ENCODE data around the gene HSDL1. TPM values are rescaled to one million over a fixed set of nuclear protein-coding genes. Genes with fewer than 3 reads are reported as not detected.

Gene HSDL1
- total RNA-seq, 1 donor from 2014 or later = 18.3 TPM

GRCh38 chr16:84176192-84177053 is 31.4 kb upstream of the HSDL1 start:
- no peak for DNase-seq (ENCODE audit: low spot score)

GRCh38 chr16:84175350-84176081 is 30.5 kb upstream of the HSDL1 start:
- no peak for DNase-seq (ENCODE audit: low spot score)

- DNase-seq (ENCODE audit: low spot score) = no peak
Observed at GRCh38 chr16:84174396-84174795, 29.4 kb upstream of the HSDL1 start.

DNA sequence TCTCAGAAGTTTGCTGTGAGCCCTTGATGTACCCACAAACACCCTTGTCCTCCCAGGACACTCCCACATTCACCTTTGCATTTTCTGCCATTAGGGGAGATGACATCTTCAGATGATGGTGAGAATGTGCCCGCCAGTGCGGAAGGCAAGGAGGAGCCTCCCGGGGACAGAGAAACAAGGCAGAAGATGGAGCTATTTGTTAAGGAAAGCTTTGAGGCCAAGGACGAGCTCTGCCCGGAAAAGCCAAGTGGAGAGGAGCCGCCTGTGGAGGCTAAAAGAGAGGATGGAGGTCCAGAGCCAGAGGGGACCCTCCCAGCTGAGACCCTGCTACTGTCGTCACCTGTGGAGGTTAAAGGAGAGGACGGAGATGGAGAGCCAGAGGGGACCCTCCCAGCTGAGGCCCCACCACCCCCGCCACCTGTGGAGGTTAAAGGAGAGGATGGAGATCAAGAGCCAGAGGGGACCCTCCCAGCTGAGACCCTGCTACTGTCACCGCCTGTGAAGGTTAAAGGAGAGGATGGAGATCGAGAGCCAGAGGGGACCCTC is 24.9 kb upstream of the HSDL1 start:
- DNase-seq (ENCODE audit: low spot score) = no peak

- DNase-seq (ENCODE audit: low spot score) = no peak
Observed at GRCh38 chr16:84166796-84167695, 22.1 kb upstream of the HSDL1 start.

GRCh38 chr16:84165746-84166145 is 20.8 kb upstream of the HSDL1 start:
- no peak for DNase-seq (ENCODE audit: low spot score)

DNA sequence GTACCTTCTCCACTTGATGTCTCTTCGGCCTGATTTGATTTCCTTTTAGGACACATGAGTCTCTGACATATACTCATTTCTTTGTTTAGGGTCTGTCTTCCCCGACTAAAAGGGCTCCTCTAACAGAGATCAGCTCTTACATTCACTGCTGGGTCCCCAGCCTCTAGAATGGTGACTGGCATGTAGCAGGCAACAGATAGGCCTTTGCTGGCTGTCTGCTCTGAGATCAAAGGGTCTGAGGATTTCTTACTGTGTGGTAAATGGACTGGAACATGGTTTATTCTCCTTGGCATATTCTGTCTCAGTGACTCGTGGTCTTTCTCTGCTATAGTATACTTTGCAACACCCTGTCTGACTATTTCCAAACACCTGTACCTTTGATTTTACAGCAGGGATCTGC is 16.8 kb upstream of the HSDL1 start:
- no peak for DNase-seq (ENCODE audit: low spot score)

- DNase-seq (ENCODE audit: low spot score) = no peak
Observed at GRCh38 chr16:84161037-84161436, 16.1 kb upstream of the HSDL1 start.

DNA sequence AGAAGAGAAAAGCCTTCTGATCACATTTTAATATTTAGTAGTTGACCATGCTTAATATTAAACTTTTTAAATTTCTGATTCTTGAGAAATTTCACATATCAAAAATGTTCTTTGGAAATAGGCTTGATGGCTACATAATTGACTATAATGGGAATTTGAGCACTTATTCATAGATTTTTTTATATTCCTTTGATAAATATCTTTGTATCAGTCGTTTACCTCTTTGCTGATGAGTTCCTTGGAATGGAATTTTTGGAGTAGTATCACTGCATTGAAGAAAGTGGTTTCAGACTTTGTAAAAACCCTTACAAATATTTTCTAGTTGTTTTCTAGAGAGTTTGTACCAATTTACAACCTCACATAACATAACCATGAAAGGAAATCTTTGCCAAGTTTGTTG is 14.8 kb upstream of the HSDL1 start:
- DNase-seq (ENCODE audit: low spot score) = no peak

DNA sequence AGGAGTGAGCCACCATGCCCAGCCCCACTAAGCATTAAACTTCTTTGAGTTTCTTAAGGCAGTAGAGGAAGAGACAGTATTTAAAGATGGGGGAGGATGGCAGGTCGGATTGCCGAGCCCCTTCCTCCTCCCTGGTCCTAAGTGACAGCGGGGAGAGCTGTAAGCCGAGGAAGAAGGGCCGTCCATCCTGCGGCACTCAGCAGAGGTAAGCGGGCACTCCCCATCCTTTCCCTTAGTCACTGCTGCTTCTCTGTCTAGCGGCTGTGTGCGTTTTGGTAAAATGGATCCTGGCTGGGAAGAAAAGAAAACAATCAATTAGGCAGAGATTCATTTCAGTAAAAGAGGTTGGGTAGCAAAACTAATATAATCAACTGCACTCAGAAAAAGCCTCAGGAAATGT is 14.0 kb upstream of the HSDL1 start:
- no peak for DNase-seq (ENCODE audit: low spot score)

GRCh38 chr16:84156342-84156784 is 11.4 kb upstream of the HSDL1 start:
- no peak for DNase-seq (ENCODE audit: low spot score)

DNA sequence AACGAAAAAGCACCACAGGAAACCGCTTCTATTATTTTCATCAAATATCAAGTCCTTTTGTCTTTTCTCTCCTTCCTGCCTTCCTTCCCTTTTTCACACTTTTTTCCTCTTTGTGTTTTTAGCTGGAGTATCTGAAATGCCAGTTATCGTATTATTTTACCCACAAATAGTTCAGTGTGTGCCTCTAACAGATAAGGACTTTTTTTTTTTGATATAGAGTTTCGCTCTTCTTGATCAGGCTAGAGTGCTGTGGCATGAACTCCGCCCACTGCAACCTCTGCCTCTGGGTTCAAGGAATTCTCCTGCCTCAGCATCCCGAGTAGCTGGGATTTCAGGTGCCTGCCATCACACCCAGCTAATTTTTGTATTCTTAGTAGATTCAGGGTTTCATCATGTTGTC is 10.8 kb upstream of the HSDL1 start:
- no peak for DNase-seq (ENCODE audit: low spot score)

DNA sequence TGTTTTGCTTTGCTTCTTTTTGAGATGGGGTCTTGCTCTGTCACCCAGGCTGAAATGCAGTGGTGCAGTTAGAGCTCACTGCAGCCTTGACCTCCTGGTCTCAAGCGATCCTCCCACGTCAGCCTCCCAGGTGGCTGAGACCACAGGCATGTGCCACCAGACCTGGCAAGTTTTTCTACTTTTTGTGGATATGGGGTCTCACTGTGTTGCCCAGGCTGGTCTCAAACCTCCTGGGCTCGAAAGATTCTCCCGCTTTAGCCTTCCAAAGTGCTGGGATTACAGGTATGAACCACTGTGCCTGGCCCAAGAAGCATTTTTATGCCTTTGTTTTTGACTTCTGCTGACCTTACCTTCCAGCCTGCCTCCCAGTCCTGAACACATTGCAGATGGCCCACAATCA is 10.2 kb upstream of the HSDL1 start:
- no peak for DNase-seq (ENCODE audit: low spot score)

GRCh38 chr16:84153660-84154214 is 8.8 kb upstream of the HSDL1 start:
- no peak for DNase-seq (ENCODE audit: low spot score)

- DNase-seq (ENCODE audit: low spot score) = no peak
Observed at GRCh38 chr16:84150926-84151325, 5.9 kb upstream of the HSDL1 start.

GRCh38 chr16:84144209-84144858 is 643 bp downstream of the HSDL1 start:
- no peak for DNase-seq (ENCODE audit: low spot score)

GRCh38 chr16:84143784-84144199 is 1.2 kb downstream of the HSDL1 start:
- DNase-seq (ENCODE audit: low spot score) = no peak

GRCh38 chr16:84143081-84143480 is 1.9 kb downstream of the HSDL1 start:
- no peak for DNase-seq (ENCODE audit: low spot score)

DNA sequence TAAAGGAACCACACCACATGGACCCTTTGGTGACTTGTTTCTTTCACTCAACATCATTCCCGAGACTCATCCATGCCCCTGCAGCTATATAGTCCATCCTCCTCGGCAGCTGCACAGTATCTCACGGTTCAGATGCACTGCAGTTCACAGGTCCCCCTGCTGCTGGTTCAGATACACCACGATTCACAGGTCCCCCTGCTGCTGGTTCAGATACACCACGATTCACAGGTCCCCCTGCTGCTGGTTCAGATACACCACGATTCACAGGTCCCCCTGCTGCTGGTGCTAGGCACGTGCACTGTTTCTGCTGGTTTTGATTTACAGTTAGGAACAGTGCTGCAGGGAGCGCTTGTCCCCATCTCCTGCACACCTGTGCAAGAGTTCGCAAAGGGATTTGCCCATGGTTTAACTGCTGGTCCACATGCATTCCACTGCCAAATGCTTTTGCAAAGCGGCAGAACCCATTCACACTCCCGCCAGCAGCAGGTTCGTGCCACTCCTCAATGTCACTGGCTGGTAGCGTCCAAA is 3.8 kb downstream of the HSDL1 start:
- no peak for DNase-seq (ENCODE audit: low spot score)

- DNase-seq (ENCODE audit: low spot score) = no peak
Observed at GRCh38 chr16:84139628-84140258, 5.2 kb downstream of the HSDL1 start.

Data from ureter (tissue), 1 donor.